HUES64 (cell line): ENCODE results near the gene TRAPPC5.

Source experiments
- H3K27ac ChIP-seq: 2 replicates; pipeline ENCODE4 v1.7.0; 2013; ENCODE audit warnings: low read depth, low read length, inconsistent platforms
- H3K27me3 ChIP-seq: 2 replicates; pipeline ENCODE4 v1.6.1; 2013; ENCODE audit warnings: mild to moderate bottlenecking, low read length; ENCODE audit not compliant: insufficient read depth
- H3K36me3 ChIP-seq: 2 replicates; pipeline ENCODE4 v1.6.1; 2013; ENCODE audit warnings: mild to moderate bottlenecking, low read length; ENCODE audit not compliant: insufficient read depth
- H3K4me1 ChIP-seq: 2 replicates; pipeline ENCODE4 v1.6.1; 2013; ENCODE audit warnings: mild to moderate bottlenecking, low read length, moderate library complexity; ENCODE audit not compliant: insufficient read depth
- H3K4me3 ChIP-seq: 2 replicates; pipeline ENCODE4 v1.5.1; 2013; ENCODE audit warnings: mild to moderate bottlenecking, low read length, moderate library complexity
- H3K9ac ChIP-seq: 2 replicates; pipeline ENCODE4 v1.6.1; 2013; ENCODE audit warnings: mild to moderate bottlenecking, low read depth, low read length
- H3K9me3 ChIP-seq: 2 replicates; pipeline ENCODE4 v1.6.1; 2013; ENCODE audit warnings: low read depth, low read length; ENCODE audit not compliant: insufficient read depth
- WGBS: fragments of 150-250, 120-280 bp; methylation state at CpG from one replicate; pipeline ENCODE4 v1.1.7; 2013; ENCODE audit warnings: missing lambda C conversion rate; 5-methylcytosine and 5-hydroxymethylcytosine counted together

The TRAPPC5 gene

DNA sequence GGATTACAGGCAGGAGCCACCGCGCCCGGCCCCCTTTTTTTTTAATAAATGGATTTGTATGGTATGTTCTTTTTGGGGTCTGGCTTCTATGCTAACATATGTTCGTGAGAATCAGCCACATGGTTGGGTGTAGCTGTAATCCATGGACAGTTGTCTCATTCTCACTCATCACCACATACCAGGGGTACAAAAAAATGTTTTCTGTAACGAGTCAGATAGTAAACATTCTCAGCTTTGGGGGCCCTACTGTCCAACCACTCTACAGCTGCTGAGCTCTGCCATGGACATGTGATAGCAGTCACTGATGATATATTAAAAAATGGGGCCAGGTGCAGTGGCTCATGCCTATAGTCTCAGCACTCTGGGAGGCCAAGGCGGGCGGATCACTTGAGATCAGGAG is 16.9 kb upstream of the TRAPPC5 start:
- H3K9me3 ChIP-seq: no peaks in the 10 kb centered on the region
- peaks cover 7% of the 10 kb centered on the region for H3K27me3 ChIP-seq
- no peak overlapping the region for H3K9ac ChIP-seq
- H3K4me3 ChIP-seq: no peak overlapping the region
- no peaks in the 10 kb centered on the region for H3K36me3 ChIP-seq
- 90% methylated on average over 7 of the region's 7 CpGs for WGBS
- no peak overlapping the region for H3K27ac ChIP-seq
- no peaks in the 10 kb centered on the region for H3K4me1 ChIP-seq

DNA sequence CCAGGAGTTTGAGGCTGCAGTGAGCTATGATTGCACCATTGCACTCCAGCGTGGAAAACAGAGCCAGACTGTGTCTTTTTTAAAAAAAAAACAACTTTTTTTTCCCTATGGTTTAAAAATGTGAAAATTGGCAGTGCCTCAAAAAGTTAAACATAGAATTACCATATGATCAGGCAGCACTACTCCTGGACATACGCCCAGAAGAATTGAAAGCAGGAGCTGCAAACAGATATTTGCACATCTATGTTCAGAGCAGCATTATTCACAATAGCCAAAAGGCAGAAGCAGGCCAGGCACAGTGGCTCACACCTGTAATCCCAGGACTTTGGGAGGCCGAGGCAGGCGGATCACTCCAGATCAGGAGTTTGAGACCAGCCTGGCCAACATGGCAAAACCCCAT is 15.6 kb upstream of the TRAPPC5 start:
- H3K27ac ChIP-seq: no peak overlapping the region
- H3K9ac ChIP-seq: no peak overlapping the region

DNA sequence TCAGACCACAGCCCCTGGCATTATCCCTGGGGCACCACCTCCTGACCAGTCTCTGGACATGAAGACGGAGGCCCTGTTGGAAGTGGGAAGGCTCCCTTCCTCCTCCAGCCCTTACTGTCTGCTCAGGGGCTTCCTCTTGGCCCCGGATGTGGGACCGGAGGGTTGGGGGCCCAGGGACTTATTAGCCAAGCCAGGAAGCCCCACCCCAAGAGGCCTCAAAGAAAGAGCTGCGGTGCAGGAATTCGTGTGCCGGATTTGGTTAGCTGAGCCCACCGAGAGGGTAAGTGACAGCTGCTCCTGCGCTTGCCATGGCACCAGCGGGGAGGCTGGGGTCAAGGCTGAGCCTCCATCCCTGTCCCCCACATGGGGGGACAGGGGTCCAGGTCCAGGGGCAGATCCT is 11.8 kb upstream of the TRAPPC5 start, which contains the start of gene RETN:
RETN (plus strand) TSS at position 208 of the 400 bp plus-strand sequence. CDS start 278 bp downstream, outside the sequence.
- H3K27ac ChIP-seq: no peak within 1 kb of the TSS
- H3K27me3 ChIP-seq: peaks cover 44% of the 10 kb centered on the region
- H3K9me3 ChIP-seq: no peaks in the 10 kb centered on the region
- H3K4me3 ChIP-seq: peak within 1 kb of the TSS; percentile 86
- H3K4me1 ChIP-seq: no peaks in the 10 kb centered on the region
- WGBS: 73% methylated on average over 9 of the region's 9 CpGs
- no peak within 1 kb of the TSS for H3K9ac ChIP-seq
- no peaks in the 10 kb centered on the region for H3K36me3 ChIP-seq

More for the DNA sequence above, 15.6 kb upstream of the TRAPPC5 start:
- H3K36me3 ChIP-seq: no peaks in the 10 kb centered on the region
- no peaks in the 10 kb centered on the region for H3K9me3 ChIP-seq
- no peak overlapping the region for H3K4me3 ChIP-seq
- WGBS: 75% methylated on average over 4 of the region's 4 CpGs
- H3K4me1 ChIP-seq: no peaks in the 10 kb centered on the region
- H3K27me3 ChIP-seq: peaks cover 19% of the 10 kb centered on the region

DNA sequence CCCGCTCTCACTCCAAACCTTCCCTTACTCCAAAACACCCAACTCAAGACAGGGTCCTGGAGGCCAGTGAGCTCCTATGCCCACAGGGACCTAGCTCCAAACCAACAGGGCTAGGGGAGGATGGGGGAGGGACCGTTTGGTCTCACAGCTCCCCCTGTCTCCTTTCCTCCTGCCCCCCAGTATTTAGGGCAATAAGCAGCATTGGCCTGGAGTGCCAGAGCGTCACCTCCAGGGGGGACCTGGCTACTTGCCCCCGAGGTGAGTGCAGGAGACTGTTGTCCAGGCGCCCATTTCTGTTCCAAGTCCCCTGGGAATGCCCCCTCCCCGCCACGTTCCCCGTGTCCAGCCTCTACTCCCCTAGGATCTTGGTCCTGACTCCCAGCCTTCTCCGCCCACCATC is 11.0 kb upstream of the TRAPPC5 start:
- peaks cover 44% of the 10 kb centered on the region for H3K27me3 ChIP-seq
- no peak overlapping the region for H3K27ac ChIP-seq
- WGBS: 31% methylated on average over 9 of the region's 9 CpGs
- no peaks in the 10 kb centered on the region for H3K4me1 ChIP-seq
- H3K36me3 ChIP-seq: no peaks in the 10 kb centered on the region
- peak overlapping the region; percentile 86 for H3K4me3 ChIP-seq
- H3K9ac ChIP-seq: no peak overlapping the region
- H3K9me3 ChIP-seq: no peaks in the 10 kb centered on the region

DNA sequence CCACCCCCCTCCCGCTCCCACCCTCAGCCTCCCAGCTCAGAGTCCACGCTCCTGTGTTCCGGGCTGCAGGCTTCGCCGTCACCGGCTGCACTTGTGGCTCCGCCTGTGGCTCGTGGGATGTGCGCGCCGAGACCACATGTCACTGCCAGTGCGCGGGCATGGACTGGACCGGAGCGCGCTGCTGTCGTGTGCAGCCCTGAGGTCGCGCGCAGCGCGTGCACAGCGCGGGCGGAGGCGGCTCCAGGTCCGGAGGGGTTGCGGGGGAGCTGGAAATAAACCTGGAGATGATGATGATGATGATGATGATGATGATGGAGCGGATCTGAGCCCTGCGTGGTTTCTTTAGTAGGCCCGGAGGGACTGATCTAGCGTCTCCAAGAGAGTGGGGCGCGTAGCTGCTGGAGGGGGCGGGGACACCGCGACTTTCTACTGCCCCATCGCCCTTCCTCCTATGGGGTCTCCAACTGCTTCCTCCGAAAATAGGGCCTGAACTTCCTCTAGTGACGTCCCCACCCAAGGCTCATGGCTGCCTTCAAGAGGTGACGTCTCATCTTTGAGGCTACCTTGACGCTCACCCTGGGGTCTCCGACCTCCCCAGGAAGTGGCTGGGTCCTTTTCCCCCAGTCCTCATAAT is 10.4 kb upstream of the TRAPPC5 start:
- WGBS: 5% methylated on average over 43 of the region's 43 CpGs
- Histone ChIP-seq H3K9ac (peak overlapping the region; percentile 52; the same call in 1 of the 2 replicates), H3K27ac (no peak overlapping the region), H3K36me3 (no peaks in the 10 kb centered on the region), H3K9me3 (no peaks in the 10 kb centered on the region), H3K4me3 (peak overlapping the region; percentile 86), H3K4me1 (no peaks in the 10 kb centered on the region), H3K27me3 (peaks cover 44% of the 10 kb centered on the region)

DNA sequence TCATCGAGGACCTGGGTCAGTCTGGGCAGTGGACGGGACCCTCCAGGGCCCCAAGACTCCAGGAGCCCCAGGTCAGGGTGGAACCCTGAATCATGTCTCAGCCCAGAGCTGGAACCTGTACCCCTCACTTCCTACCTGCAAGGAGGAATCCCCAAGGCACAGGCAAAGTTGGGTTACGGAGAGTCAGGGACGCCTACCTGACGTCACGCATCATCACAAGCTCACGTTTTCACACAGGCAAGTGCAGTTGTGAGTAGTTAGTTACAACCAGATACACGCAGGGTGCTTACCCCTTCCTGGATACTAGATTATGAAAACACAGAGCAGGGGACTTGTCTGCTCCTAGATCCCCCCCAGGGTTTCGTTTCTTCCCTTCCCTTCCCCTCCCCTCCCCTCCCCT is 9.8 kb upstream of the TRAPPC5 start:
- H3K9ac ChIP-seq: no peak overlapping the region
- peak overlapping the region; percentile 86 for H3K4me3 ChIP-seq
- H3K27me3 ChIP-seq: peaks cover 44% of the 10 kb centered on the region
- H3K4me1 ChIP-seq: no peaks in the 10 kb centered on the region
- no peaks in the 10 kb centered on the region for H3K9me3 ChIP-seq
- WGBS: 34% methylated on average over 8 of the region's 9 CpGs
- no peaks in the 10 kb centered on the region for H3K36me3 ChIP-seq
- H3K27ac ChIP-seq: no peak overlapping the region

DNA sequence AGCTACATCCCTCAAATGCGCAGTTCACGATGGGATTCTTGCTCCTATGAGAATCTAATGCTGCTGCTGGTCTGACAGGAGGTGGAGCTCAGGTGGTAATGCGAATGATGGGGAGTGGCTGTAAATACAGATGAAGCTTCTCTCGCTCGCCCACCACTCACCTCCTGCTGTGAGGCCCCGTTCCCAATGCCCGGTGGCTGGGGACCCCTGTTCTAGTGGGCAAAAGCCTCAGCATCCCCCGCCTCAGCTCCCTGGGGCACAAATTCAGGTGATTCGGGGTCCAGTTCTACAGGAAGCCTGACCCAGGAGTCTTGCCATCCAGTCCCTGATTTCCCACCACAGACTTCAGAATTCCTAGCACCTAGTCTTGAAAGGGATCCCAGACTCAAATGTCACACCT is 8.1 kb upstream of the TRAPPC5 start:
- no peak overlapping the region for H3K27ac ChIP-seq

DNA sequence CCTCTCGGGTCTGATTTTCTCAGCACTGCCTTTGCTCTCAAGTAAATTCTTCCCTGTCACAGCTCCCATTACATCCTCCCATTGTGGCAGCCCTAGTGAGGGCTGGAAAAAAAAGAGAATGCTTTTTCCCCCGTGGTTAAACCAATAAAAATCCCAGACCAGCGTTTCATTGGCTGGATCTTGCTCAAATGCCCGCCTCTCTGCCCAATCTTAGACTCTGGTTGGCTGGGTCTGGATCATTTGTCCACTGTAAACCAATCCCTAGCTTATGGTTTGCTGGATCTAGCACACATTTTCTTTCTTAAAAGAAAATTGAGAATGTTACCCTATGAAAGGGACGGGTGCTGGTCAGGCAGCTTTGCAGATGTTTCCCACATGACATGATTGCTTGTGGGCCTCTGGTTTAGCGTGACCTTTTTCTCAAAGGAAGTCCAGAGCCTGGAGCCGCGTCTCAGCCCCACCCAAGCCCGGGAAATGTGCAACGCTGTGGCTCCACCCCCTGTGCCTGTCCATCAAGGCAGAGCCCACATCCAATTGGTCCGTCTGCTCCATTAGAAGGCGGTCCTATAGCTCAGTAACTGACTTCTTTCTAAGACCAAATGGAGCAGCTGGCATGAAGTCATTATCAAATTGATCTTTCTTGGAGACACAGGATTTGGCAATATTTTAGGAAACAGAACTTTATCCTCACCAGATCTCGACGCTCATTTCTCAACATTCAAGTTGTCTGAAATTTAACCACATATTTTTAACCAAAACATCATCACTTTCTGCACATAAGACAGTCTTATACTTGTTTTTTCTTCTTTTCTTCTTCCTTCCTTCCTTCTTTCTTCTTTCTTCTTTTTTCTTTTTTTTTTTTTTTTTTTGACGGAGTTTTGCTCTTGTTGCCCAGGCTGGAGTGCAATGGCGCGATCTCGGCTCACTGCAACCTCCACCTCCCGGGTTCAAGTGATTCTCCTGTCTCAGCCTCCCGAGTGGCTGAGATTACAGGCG is 6.3 kb upstream of the TRAPPC5 start:
- H3K9me3 ChIP-seq: no peaks in the 10 kb centered on the region
- no peaks in the 10 kb centered on the region for H3K4me1 ChIP-seq
- no peak overlapping the region for H3K9ac ChIP-seq
- H3K36me3 ChIP-seq: no peaks in the 10 kb centered on the region
- H3K27ac ChIP-seq: no peak overlapping the region
- peaks cover 50% of the 10 kb centered on the region for H3K27me3 ChIP-seq
- peak overlapping the region; percentile 8; the same call in 1 of the 2 replicates for H3K4me3 ChIP-seq
- 64% methylated on average over 21 of the region's 21 CpGs for WGBS

More for the DNA sequence above, 8.1 kb upstream of the TRAPPC5 start:
- 41% methylated on average over 9 of the region's 9 CpGs for WGBS
- no peaks in the 10 kb centered on the region for H3K4me1 ChIP-seq
- H3K4me3 ChIP-seq: no peak overlapping the region
- H3K36me3 ChIP-seq: no peaks in the 10 kb centered on the region
- H3K27me3 ChIP-seq: peaks cover 53% of the 10 kb centered on the region
- no peak overlapping the region for H3K9ac ChIP-seq
- no peaks in the 10 kb centered on the region for H3K9me3 ChIP-seq

DNA sequence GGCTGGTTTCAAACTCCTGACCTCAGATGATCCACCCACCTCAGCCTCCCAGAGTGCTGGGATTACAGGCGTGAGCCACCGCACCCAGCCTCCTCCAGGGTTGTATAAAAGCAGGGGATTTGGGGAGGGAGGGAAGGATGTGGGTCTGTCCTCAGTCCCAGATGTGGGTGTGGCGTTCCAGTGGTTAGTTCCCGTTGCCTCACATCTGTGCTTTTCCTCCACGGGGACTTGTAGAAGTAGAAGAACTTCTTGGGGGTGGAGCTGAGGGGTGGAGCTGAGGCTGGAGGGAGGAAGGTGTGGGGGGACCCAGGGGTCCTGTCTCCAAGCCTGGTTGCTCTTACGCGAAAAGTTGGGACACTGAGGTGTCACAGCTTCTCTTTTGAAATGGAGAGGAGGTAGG is 4.3 kb upstream of the TRAPPC5 start:
- 57% methylated on average over 7 of the region's 7 CpGs for WGBS
- Histone ChIP-seq H3K36me3 (no peaks in the 10 kb centered on the region), H3K27me3 (peaks cover 33% of the 10 kb centered on the region), H3K9me3 (no peaks in the 10 kb centered on the region), H3K4me1 (no peaks in the 10 kb centered on the region), H3K4me3 (no peak overlapping the region), H3K9ac (no peak overlapping the region), H3K27ac (no peak overlapping the region)

DNA sequence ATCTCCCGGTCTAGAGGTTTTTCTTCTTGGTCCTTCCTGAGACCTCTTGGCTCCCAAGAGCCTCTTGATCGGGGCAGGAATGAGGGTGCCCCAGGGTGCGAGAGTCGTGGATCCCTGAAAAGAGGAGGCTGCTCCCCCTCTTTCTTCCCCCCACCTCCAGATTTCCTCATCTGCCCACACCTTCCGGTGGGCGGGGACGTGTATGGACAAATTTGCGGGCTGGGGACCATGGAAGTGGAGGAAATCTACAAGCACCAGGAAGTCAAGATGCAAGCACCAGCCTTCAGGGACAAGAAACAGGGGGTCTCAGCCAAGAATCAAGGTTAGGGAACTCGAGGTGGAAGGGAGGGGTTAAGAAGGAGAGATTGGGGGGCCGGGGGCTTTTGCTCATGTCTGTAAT is 3.8 kb upstream of the TRAPPC5 start, which contains the start of gene MCEMP1:
MCEMP1 (plus strand) TSS at position 237 of the 400 bp plus-strand sequence; CDS start at position 268, 31 bp downstream.
- Histone ChIP-seq H3K36me3 (no peaks in the 10 kb centered on the region), H3K27ac (no peak within 1 kb of the TSS), H3K9ac (no peak within 1 kb of the TSS), H3K4me3 (no peak within 1 kb of the TSS), H3K4me1 (peaks cover 1% of the 10 kb centered on the region; the same call in 1 of the 2 replicates), H3K27me3 (peaks cover 28% of the 10 kb centered on the region), H3K9me3 (no peaks in the 10 kb centered on the region)
- 67% methylated on average over 10 of the region's 10 CpGs for WGBS
